Neural cell (in vitro differentiated cells): ENCODE measurements around the gene EFEMP2.

Source experiments
- EZH2 ChIP-seq: fragments of 200-600, 300-800 bp; shearing (Covaris generic), sonication (generic); IDR thresholded peaks from 2 replicates; pipeline ENCODE4 v1.6.1; 2014; ENCODE audit warnings: antibody characterized with exemption, low read length, borderline replicate concordance, mild to moderate bottlenecking; ENCODE audit not compliant: insufficient read depth, poor library complexity, severe bottlenecking
- POLR2AphosphoS5 ChIP-seq: IDR thresholded peaks from 2 replicates; pipeline ENCODE4 v1.6.1; 2012
- TF ChIP-seq, protein P1 (sequence below): fragments of 450-650 bp; IDR thresholded peaks from 2 replicates; pipeline ENCODE4 v1.5.1; 2014; ENCODE audit warnings: antibody characterized with exemption, mild to moderate bottlenecking, moderate library complexity; ENCODE audit not compliant: poor library complexity, severe bottlenecking
- TF ChIP-seq, protein P2 (sequence below): IDR thresholded peaks from 2 replicates; pipeline ENCODE4 v1.6.1; 2012; ENCODE audit warnings: borderline replicate concordance

GRCh38 chr11:65829459-65829858, 43.1 kb downstream of the EFEMP2 start:
- TF ChIP-seq, protein P1, sequence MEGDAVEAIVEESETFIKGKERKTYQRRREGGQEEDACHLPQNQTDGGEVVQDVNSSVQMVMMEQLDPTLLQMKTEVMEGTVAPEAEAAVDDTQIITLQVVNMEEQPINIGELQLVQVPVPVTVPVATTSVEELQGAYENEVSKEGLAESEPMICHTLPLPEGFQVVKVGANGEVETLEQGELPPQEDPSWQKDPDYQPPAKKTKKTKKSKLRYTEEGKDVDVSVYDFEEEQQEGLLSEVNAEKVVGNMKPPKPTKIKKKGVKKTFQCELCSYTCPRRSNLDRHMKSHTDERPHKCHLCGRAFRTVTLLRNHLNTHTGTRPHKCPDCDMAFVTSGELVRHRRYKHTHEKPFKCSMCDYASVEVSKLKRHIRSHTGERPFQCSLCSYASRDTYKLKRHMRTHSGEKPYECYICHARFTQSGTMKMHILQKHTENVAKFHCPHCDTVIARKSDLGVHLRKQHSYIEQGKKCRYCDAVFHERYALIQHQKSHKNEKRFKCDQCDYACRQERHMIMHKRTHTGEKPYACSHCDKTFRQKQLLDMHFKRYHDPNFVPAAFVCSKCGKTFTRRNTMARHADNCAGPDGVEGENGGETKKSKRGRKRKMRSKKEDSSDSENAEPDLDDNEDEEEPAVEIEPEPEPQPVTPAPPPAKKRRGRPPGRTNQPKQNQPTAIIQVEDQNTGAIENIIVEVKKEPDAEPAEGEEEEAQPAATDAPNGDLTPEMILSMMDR = no peak
- no peak for TF ChIP-seq EZH2
- no peak for TF ChIP-seq POLR2AphosphoS5
- TF ChIP-seq, protein P2, sequence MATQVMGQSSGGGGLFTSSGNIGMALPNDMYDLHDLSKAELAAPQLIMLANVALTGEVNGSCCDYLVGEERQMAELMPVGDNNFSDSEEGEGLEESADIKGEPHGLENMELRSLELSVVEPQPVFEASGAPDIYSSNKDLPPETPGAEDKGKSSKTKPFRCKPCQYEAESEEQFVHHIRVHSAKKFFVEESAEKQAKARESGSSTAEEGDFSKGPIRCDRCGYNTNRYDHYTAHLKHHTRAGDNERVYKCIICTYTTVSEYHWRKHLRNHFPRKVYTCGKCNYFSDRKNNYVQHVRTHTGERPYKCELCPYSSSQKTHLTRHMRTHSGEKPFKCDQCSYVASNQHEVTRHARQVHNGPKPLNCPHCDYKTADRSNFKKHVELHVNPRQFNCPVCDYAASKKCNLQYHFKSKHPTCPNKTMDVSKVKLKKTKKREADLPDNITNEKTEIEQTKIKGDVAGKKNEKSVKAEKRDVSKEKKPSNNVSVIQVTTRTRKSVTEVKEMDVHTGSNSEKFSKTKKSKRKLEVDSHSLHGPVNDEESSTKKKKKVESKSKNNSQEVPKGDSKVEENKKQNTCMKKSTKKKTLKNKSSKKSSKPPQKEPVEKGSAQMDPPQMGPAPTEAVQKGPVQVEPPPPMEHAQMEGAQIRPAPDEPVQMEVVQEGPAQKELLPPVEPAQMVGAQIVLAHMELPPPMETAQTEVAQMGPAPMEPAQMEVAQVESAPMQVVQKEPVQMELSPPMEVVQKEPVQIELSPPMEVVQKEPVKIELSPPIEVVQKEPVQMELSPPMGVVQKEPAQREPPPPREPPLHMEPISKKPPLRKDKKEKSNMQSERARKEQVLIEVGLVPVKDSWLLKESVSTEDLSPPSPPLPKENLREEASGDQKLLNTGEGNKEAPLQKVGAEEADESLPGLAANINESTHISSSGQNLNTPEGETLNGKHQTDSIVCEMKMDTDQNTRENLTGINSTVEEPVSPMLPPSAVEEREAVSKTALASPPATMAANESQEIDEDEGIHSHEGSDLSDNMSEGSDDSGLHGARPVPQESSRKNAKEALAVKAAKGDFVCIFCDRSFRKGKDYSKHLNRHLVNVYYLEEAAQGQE = no peak
